ENCODE measurements around the gene NOCT.

- no peak for TF ChIP-seq CTCF (IDR thresholded peaks at IDR 0.05)
- TF ChIP-seq EZH2 (IDR thresholded peaks at IDR 0.05), result no peak
- TF ChIP-seq EZH2phosphoT487 (IDR thresholded peaks at IDR 0.05), result no peak
Measured at GRCh38 chr4:139036885-139037284, 21.3 kb downstream of the NOCT start.
